Transverse colon (tissue), 4 donors: Measurements from ENCODE around the gene NDEL1. TPM values are rescaled to one million over a fixed set of nuclear protein-coding genes. Genes with fewer than 3 reads are reported as not detected.
A peak's percentile ranks its signal among the peaks of the same experiment; 100 is the strongest.
"Not testable (repeated sequence)": the region's sequence is repeated elsewhere in the genome, so short reads cannot be mapped to it uniquely, and the experiment has no call there.

Source experiments
- DNase-seq: peaks from one replicate; pipeline ENCODE4 v3.0.0-alpha.2; 2019
- H3K27ac ChIP-seq, 4 donors: fragments of 200-600 bp; sonication (generic); 2 replicates each; pipeline ENCODE4 v1.5.1; 2016 to 2018; ENCODE audit warnings: inconsistent platforms in 4 of 4
- H3K27me3 ChIP-seq: fragments of 200-600 bp; sonication (generic); 2 replicates; pipeline ENCODE4 v1.5.1; 2017; ENCODE audit warnings: inconsistent platforms
- H3K36me3 ChIP-seq, 4 donors: fragments of 200-600 bp; sonication (generic); 2 replicates each; pipeline ENCODE4 v1.5.1; 2017 to 2019; ENCODE audit warnings: inconsistent platforms in 4 of 4
- H3K4me1 ChIP-seq, 4 donors: fragments of 200-600 bp; sonication (generic); 2 replicates each; pipeline ENCODE4 v1.5.1; 2017 to 2020; ENCODE audit warnings: inconsistent platforms in 4 of 4
- H3K4me3 ChIP-seq, 4 donors: fragments of 200-600 bp; sonication (generic); 1 replicate in 1 of 4; 2 replicates in 3 of 4; pipeline versions ENCODE4 v1.5.1 to v1.6.1; 2017 to 2019; ENCODE audit warnings: inconsistent platforms in 4 of 4
- H3K9me3 ChIP-seq, 2 donors: fragments of 200-600 bp; sonication (generic); 2 replicates each; pipeline ENCODE4 v1.5.1; 2017 to 2019; ENCODE audit warnings: inconsistent platforms in 2 of 2
- CTCF ChIP-seq, 5 experiments: fragments of 200-600 bp in 3 of 5; fragments of 450-650 bp in 2 of 5; sonication (generic) in 3 of 5; IDR thresholded peaks; 1 replicate in 2 of 5; 2 replicates in 3 of 5; pipeline ENCODE4 v1.5.1; 2016 to 2017; ENCODE audit warnings: antibody characterized with exemption in 5 of 5, inconsistent platforms in 3 of 5, mild to moderate bottlenecking in 2 of 5, moderate library complexity in 1 of 5
- EP300 ChIP-seq: sonication (generic); formaldehyde crosslinking; IDR thresholded peaks from one replicate; pipeline ENCODE4 v1.6.1; 2017; ENCODE audit warnings: antibody characterized with exemption, low read depth
- POLR2A ChIP-seq: fragments of 450-650 bp; IDR thresholded peaks from one replicate; pipeline ENCODE4 v1.6.1; 2016; ENCODE audit warnings: antibody characterized with exemption, mild to moderate bottlenecking, moderate library complexity
- POLR2AphosphoS5 ChIP-seq, 3 donors: sonication (generic); formaldehyde crosslinking; IDR thresholded peaks; one replicate each; pipeline ENCODE4 v1.6.1; 2016; ENCODE audit warnings: antibody characterized with exemption in 3 of 3
- WGBS, 2 donors: methylation state at CpG; one replicate each; pipeline ENCODE4 v1.1.5; 2018; ENCODE audit warnings: low coverage in 1 of 2; 5-methylcytosine and 5-hydroxymethylcytosine counted together
- in situ Hi-C, 4 donors: fragments of 200-750 bp; cut with MboI; loops; one replicate each; pipeline versions ENCODE4 v1.15.0 to v1.15.1; 2017; ENCODE audit warnings: low sequenced_read_pairs in 3 of 4, low pct_ligation_motif_present in 1 of 4, low pct_unique_long_range_greater_than_20kb in 1 of 4
- intact Hi-C: fragments of 100-400 bp; cut with DNase I; formaldehyde crosslinking; loops from one replicate; pipeline ENCODE4 v1.15.1; 2023; ENCODE audit warnings: low total_unique reads
- total RNA-seq, 4 donors: library from RNA; depleted of rRNA; stranded (reverse); fragments of >200 nt; gene quantifications; one replicate each; pipeline ENCODE4 v1.1.0, GENCODE V29; 2016

NDEL1 gene
- total RNA-seq, 4 donors from 2014 or later: 28.3 to 82.4 (median 77.2) TPM

DNA sequence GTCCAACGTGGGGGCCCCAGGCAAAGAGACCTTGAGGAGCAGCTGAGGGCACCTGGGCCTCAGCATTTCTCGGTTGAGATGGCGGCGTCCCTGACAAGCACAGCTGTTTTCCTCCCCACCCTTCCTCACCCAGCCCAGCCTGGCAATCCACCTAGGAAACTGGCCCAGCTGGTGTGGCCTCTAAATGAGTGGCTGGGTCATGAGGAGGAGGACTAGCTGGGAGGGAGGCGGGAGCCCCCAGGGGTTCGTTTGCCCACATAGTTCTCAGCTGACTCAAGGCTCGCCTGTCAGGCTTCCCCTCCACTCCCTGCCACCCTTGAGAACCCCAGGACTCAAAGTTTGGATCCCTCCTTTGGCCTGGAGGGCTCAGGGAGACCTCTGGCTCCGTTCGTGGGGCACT is 44.0 kb upstream of the NDEL1 start:
- WGBS, 2 donors: 42% methylated on average over 9 of the region's 9 CpGs; no CpG with 5 or more reads in 1 of the 2 donors
- intact Hi-C loops: no loop called here
- H3K4me3 ChIP-seq: no peak overlapping the region

GRCh38 chr17:8392274-8392673 is 43.4 kb upstream of the NDEL1 start:
- H3K4me1 ChIP-seq: peaks cover 0 to 6% (median 5%) of the 10 kb centered on the region in 4 donors
- DNase-seq: no peak
- H3K9me3 ChIP-seq: no peaks in the 10 kb centered on the region
- in situ Hi-C loops: no loop called here
- H3K4me3 ChIP-seq: no peak overlapping the region
- no peak for TF ChIP-seq POLR2A
- no peak for TF ChIP-seq CTCF (IDR thresholded peaks at IDR 0.05)
- no peak for TF ChIP-seq EP300
- no peak for TF ChIP-seq POLR2AphosphoS5 (IDR thresholded peaks at IDR 0.05)
- H3K27ac ChIP-seq: no peak overlapping the region
- intact Hi-C loops: no loop called here
- H3K27me3 ChIP-seq: peaks cover 27% of the 10 kb centered on the region
- 77% methylated on average over 9 of the region's 18 CpGs; no CpG with 5 or more reads in 1 of the 2 donors for WGBS, 2 donors
- H3K36me3 ChIP-seq: no peaks in the 10 kb centered on the region

More for the DNA sequence above, 44.0 kb upstream of the NDEL1 start:
- TF ChIP-seq POLR2AphosphoS5 (IDR thresholded peaks at IDR 0.05) (no peak), POLR2A (no peak), EP300 (no peak), CTCF (IDR thresholded peaks at IDR 0.05) (no peak)
- DNase-seq: no peak
- peaks cover 0 to 6% (median 5%) of the 10 kb centered on the region in 4 donors for H3K4me1 ChIP-seq
- H3K27me3 ChIP-seq: peaks cover 21% of the 10 kb centered on the region
- H3K27ac ChIP-seq: no peak overlapping the region
- no peaks in the 10 kb centered on the region for H3K9me3 ChIP-seq
- H3K36me3 ChIP-seq: no peaks in the 10 kb centered on the region
- in situ Hi-C loops: no loop called here

DNA sequence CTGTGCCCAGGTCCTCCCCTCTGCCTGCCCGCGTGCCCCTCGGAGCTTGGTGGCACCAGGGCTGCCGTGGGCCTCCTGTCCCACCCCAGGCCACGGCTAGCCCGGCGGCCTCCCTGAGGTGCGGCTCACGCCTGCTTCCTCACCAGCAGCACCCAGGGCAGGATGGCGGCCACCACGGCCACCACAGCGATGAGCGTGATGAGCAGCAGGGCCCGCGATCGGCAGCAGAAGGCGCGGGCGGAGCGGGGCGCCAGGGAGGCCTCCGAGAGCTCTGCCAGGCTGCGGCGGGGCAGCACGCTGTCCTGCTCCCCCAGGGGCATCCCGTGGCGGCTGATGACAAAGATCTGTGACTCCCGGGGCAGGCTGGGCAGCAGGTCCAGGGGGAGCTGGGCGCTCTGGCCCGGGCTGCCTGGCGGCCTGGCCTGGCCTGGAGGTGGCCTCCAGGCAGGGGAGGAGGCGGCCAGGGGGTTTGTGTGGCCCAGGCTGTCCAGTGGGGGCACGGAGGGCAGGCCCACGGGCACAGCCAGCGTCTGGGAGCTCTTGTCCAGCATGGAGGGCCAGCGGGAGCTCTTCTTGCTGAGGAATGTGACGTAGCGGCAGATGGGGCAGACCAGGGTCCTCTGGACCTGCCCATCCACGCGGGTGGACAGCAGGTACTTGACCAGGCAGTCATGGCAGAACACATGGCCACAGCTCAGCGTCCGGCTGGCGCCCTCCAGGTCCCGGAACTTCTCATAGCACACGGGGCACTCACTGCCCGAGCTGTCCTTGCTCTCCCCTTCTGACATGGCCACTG is 42.8 kb upstream of the NDEL1 start:
- Histone ChIP-seq H3K4me1 (peaks cover 0 to 6% (median 5%) of the 10 kb centered on the region in 4 donors), H3K27ac (no peak overlapping the region), H3K4me3 (no peak overlapping the region), H3K27me3 (peaks cover 33% of the 10 kb centered on the region), H3K36me3 (no peaks in the 10 kb centered on the region), H3K9me3 (no peaks in the 10 kb centered on the region)
- in situ Hi-C loops (no loop called here), intact Hi-C loops (no loop called here)
- DNase-seq: no peak
- 91% methylated on average over 44 of the region's 46 CpGs; no CpG with 5 or more reads in 1 of the 2 donors for WGBS, 2 donors
- TF ChIP-seq EP300 (no peak), POLR2A (no peak), POLR2AphosphoS5 (IDR thresholded peaks at IDR 0.05) (no peak), CTCF (IDR thresholded peaks at IDR 0.05) (no peak)

DNA sequence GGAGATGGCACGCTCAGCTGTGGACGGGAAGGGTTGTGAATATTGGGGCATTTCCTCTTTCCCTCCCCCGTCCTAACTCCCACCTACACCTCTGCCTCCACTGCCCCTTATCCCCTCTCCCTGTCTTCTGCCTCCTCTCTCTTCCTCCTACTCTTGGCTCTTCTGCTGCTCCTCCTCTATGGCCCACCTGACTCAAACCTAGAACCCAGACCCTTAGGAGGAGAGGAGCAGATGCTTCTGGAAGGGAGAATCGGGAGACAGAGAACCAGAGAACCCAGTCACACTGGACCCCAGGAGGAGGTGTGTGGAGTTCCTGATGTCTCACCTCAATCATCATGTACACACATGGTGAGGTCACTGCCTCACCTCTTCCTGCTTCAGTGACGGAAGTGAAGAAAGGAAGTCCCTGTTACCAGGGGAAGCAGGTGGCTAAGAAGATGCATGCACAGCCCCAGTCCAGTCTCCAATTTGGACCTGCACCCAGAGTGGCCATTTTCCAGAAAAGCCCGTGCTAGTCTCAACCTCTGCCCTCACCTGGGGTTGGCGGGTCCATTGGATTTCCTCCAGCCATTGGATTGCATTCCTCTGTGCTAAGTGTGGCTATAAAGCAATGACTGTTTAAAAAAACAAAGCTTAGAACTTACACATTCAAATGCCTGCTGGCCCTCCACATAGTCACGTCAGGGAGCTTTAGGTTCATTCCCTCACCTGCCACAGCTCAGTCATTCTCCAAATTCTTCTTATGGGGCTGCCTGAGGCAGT is 42.0 kb upstream of the NDEL1 start:
- Histone ChIP-seq H3K27ac (no peak overlapping the region), H3K4me3 (no peak overlapping the region), H3K9me3 (no peaks in the 10 kb centered on the region), H3K4me1 (peaks cover 0 to 6% (median 5%) of the 10 kb centered on the region in 4 donors), H3K36me3 (no peaks in the 10 kb centered on the region), H3K27me3 (peaks cover 37% of the 10 kb centered on the region)
- peak in 2 of 3 donors; percentile 26 to 37 for TF ChIP-seq POLR2AphosphoS5 (IDR thresholded peaks at IDR 0.05)
- TF ChIP-seq EP300: no peak
- 43% methylated on average over 8 of the region's 8 CpGs; no CpG with 5 or more reads in 1 of the 2 donors for WGBS, 2 donors
- intact Hi-C loops: no loop called here
- DNase-seq: peak; percentile 52
- in situ Hi-C loops: no loop called here

- H3K9me3 ChIP-seq, H3K4me3 ChIP-seq, in situ Hi-C loops, H3K27ac ChIP-seq, H3K36me3 ChIP-seq, H3K4me1 ChIP-seq, intact Hi-C loops, DNase-seq: not testable (repeated sequence)
- peaks cover 46% of the 10 kb centered on the region for H3K27me3 ChIP-seq
- 85% methylated on average over 9 of the region's 9 CpGs; no CpG with 5 or more reads in 1 of the 2 donors for WGBS, 2 donors
These were observed 41.2 kb upstream of the NDEL1 start for GRCh38 chr17:8394497-8394896.
